AG04450 (cell line): ENCODE results near the gene RANBP1. TPM values are rescaled to one million over a fixed set of nuclear protein-coding genes. Genes with fewer than 3 reads are reported as not detected.

ENCODE experiments used
- CTCF ChIA-PET: fragments of 300-600, 350-600 bp; formaldehyde crosslinking; extraction: SDS; loops from one replicate; lab custom pipeline; 2022; ENCODE audit warnings: antibody characterized with exemption, inconsistent platforms; lab: Charles Lee
- POLR2A ChIA-PET: fragments of 350-600 bp; formaldehyde crosslinking; extraction: SDS; loops from one replicate; lab custom pipeline; 2021; ENCODE audit warnings: antibody characterized with exemption, inconsistent platforms; lab: Yijun Ruan, JAX
- DNase-seq: peaks from one replicate; pipeline ENCODE4 v3.0.0-alpha.2; 2011; ENCODE audit warnings: low read depth, low spot score
- H3K27ac ChIP-seq: one replicate; pipeline ENCODE4 v1.5.1; 2012; ENCODE audit warnings: low read depth, low read length, control low read depth
- H3K27me3 ChIP-seq: one replicate; pipeline ENCODE4 v1.6.0; 2012; ENCODE audit warnings: low read length; ENCODE audit not compliant: control insufficient read depth, insufficient read depth
- H3K4me3 ChIP-seq: 2 replicates; pipeline ENCODE4 v1.5.1; 2011; ENCODE audit warnings: mild to moderate bottlenecking, low read depth, low read length, control low read depth
- H3K9me3 ChIP-seq: 2 replicates; pipeline ENCODE4 v1.5.1; 2012; ENCODE audit warnings: low read length; ENCODE audit not compliant: control insufficient read depth, insufficient read depth
- polyA plus RNA-seq: library from polyadenylated mRNA; depleted of rRNA; stranded (reverse); fragments of >200 nt; gene quantifications from 2 replicates; pipeline ENCODE4 v1.2.3, GENCODE V29; 2011
- TF ChIP-seq, protein P1 (sequence below): IDR thresholded peaks from 2 replicates; pipeline ENCODE4 v1.5.1; 2011; ENCODE audit warnings: low read depth, low read length, control low read depth, inconsistent platforms

The RANBP1 gene
- polyA plus RNA-seq, 1 experiment, result 154 TPM

DNA sequence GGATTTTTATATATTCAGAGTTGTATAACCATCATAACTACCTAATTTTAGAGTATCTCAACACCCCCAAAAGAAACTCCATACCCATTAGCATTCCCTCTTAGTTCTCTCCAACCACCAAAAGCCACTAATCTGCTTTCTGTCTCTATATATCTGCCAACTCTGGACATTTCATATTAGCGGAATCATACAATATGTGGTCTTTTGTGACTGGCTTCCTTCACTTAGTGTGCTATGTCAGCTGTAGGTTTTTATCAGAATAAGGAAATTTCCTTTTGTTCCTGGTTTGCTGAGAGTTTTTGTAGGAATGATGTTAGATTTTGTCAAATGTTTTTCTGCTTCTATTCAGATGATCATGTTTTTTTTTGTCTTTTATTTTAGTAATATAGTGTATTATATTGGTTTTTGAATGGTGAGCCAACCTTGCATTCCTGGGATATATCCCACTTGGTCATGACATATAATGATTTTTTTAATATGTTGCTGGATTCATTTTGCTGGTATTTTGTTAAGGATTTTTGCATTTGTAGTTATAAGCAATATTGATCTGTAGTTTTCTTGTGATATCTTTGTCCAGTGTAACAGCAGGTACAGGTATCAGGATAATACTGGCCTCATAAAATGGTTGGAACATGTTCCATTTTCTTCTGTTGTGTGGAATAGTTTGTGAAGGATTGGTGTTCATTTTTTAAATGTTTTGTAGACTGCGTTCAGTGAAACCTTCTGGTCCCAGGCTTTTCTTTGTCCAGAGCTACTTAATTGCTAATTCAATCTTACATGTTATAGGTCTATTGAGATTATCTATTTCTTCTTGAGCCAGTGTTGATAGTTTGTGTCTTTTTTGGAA lies 19.1 kb upstream of the RANBP1 start:
- Histone ChIP-seq H3K4me3 (no peak overlapping the region), H3K27ac (no peak overlapping the region), H3K27me3 (no peaks in the 10 kb centered on the region), H3K9me3 (no peaks in the 10 kb centered on the region)
- DNase-seq, result no peak
- ChIA-PET CTCF (no interaction called here), POLR2A (no interaction called here)
- TF ChIP-seq, protein P1, sequence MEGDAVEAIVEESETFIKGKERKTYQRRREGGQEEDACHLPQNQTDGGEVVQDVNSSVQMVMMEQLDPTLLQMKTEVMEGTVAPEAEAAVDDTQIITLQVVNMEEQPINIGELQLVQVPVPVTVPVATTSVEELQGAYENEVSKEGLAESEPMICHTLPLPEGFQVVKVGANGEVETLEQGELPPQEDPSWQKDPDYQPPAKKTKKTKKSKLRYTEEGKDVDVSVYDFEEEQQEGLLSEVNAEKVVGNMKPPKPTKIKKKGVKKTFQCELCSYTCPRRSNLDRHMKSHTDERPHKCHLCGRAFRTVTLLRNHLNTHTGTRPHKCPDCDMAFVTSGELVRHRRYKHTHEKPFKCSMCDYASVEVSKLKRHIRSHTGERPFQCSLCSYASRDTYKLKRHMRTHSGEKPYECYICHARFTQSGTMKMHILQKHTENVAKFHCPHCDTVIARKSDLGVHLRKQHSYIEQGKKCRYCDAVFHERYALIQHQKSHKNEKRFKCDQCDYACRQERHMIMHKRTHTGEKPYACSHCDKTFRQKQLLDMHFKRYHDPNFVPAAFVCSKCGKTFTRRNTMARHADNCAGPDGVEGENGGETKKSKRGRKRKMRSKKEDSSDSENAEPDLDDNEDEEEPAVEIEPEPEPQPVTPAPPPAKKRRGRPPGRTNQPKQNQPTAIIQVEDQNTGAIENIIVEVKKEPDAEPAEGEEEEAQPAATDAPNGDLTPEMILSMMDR, result no peak

DNA sequence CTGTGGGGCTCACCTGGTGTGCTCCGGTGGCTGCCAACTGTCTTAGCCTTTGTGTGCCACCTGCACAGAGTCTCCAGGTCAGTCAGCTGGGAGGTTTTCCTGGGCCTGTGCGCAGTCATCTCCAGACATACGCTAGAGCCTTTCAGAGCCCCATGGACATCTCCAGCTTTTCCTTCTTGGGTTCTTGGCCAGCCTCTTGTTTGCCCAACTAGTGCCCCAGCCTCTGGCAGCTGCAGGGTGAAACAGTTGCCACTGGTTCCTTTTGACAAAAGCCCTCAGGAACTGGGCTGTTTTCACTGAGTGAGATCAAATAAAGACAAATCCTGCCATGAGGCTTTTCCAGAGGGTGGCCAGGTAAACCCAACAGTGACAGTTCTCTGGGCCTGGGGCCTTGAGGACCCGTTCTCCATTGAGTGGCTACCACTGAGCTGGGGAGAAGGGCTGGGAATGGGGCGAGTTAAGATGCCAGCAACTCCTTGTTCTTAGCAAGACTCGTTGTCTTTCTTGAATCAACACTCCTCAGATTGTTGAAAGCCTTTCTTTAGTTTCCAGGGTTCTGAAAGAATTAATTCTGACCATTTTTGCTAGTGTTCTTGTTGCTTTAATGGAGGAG lies 16.7 kb upstream of the RANBP1 start:
- H3K9me3 ChIP-seq, result no peaks in the 10 kb centered on the region
- ChIA-PET POLR2A (no interaction called here), CTCF (no interaction called here)
- no peak overlapping the region for H3K4me3 ChIP-seq
- no peaks in the 10 kb centered on the region for H3K27me3 ChIP-seq
- H3K27ac ChIP-seq, result no peak overlapping the region
- TF ChIP-seq, protein P1, result no peak
- no peak for DNase-seq

DNA sequence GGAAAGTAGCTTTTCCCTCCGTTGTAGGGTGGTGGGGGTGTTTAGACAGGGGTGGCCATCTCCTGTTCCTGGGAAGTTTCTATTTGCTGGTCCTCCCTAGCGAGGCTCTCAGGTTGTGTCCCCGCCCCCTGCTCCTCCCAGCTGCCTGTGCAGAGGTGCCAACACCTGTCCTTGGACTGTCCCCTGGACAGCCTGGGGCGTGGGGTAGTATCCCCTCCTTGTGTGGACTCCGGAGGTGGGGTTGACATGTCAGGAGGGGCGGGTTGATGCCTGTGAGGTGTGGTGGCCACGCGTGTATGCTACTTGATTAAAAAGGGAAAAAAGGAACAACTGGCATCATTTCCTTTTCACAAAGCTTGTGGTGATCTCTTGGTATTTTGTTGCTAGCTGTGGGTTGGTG lies 14.3 kb upstream of the RANBP1 start:
- no peak for DNase-seq
- TF ChIP-seq, protein P1, result no peak
- POLR2A ChIA-PET, result no interaction called here
- H3K27ac ChIP-seq, result no peak overlapping the region
- H3K27me3 ChIP-seq, result no peaks in the 10 kb centered on the region
- H3K4me3 ChIP-seq, result no peak overlapping the region
- no peaks in the 10 kb centered on the region for H3K9me3 ChIP-seq
- CTCF ChIA-PET, result no interaction called here

DNA sequence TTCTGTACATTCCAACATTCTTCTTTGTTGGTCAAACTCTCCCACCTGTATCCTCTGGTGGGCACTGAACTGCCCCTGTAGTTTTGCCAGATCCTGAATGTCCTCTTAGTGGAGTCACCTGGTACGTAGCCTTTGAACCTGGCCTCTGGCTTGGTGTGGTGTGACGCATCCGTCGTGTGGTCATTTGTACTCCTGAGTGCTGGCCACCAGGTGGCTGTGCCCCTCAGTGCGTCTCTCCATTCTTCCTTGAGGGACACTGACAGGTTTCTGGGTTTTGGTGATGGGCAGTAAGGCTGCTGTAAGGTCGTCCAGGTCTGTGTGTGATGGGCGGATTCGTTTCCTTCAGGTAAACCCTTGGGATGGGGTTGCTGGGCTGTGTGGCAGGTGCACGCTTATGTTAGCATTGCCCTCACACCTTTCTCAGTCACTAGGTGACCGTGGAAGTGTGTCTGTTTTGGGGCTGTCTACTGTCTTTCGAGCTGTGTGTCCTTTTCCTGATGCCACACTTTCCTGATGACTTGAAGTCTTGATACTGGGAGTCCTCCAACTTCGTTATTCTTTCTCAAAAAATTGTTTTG lies 13.6 kb upstream of the RANBP1 start:
- ChIA-PET CTCF (no interaction called here), POLR2A (no interaction called here)
- Histone ChIP-seq H3K27ac (no peak overlapping the region), H3K4me3 (no peak overlapping the region), H3K27me3 (no peaks in the 10 kb centered on the region), H3K9me3 (no peaks in the 10 kb centered on the region)
- TF ChIP-seq, protein P1, result peak; percentile 3; the same call in 1 of the 2 replicates
- no peak for DNase-seq
